ENCODE data around the gene ATP6V1F.

- no peak for TF ChIP-seq POLR2A (IDR thresholded peaks at IDR 0.05)
- no peak for TF ChIP-seq POLR2AphosphoS5 (IDR thresholded peaks at IDR 0.05)
Observed at GRCh38 chr7:128904381-128905197, 41.9 kb downstream of the ATP6V1F start.

Data from spleen (tissue), 3 donors.